ENCODE results near the gene NIP7.
"Not testable (repeated sequence)": the region's sequence is repeated elsewhere in the genome, so short reads cannot be mapped to it uniquely, and the experiment has no call there.

GRCh38 chr16:69360070-69360469, 20.5 kb downstream of the NIP7 start:
- not testable (repeated sequence) for TF ChIP-seq EZH2 (IDR thresholded peaks at IDR 0.05; ENCODE audit: borderline replicate concordance); EZH2phosphoT487 (IDR thresholded peaks at IDR 0.05; ENCODE audit: low read depth, severe bottlenecking, unreplicated experiment)
- TF ChIP-seq, protein P1, sequence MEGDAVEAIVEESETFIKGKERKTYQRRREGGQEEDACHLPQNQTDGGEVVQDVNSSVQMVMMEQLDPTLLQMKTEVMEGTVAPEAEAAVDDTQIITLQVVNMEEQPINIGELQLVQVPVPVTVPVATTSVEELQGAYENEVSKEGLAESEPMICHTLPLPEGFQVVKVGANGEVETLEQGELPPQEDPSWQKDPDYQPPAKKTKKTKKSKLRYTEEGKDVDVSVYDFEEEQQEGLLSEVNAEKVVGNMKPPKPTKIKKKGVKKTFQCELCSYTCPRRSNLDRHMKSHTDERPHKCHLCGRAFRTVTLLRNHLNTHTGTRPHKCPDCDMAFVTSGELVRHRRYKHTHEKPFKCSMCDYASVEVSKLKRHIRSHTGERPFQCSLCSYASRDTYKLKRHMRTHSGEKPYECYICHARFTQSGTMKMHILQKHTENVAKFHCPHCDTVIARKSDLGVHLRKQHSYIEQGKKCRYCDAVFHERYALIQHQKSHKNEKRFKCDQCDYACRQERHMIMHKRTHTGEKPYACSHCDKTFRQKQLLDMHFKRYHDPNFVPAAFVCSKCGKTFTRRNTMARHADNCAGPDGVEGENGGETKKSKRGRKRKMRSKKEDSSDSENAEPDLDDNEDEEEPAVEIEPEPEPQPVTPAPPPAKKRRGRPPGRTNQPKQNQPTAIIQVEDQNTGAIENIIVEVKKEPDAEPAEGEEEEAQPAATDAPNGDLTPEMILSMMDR (IDR thresholded peaks at IDR 0.05; ENCODE audit: poor library complexity): not testable (repeated sequence)
